Right lobe of liver (tissue), 4 donors: ENCODE results near the gene KIF19.

Experiments
- CTCF ChIP-seq, 4 donors: fragments of 200-600 bp in 3 of 4; fragments of 450-650 bp in 1 of 4; IDR thresholded peaks; one replicate each; pipeline versions ENCODE4 v1.5.1 to v1.8.0; 2016 to 2022; ENCODE audit warnings: antibody characterized with exemption in 4 of 4, mild to moderate bottlenecking in 2 of 4
- POLR2A ChIP-seq: fragments of 450-650 bp; IDR thresholded peaks from one replicate; pipeline ENCODE4 v1.6.1; 2017; ENCODE audit warnings: antibody characterized with exemption, mild to moderate bottlenecking
- donor health status: DM: no; HTN: no; CAD: no.
- donor health status: DM: no; HTN: no; CAD: no.
- donor health status: DM: no; HTN: yes; CAD: no.

DNA sequence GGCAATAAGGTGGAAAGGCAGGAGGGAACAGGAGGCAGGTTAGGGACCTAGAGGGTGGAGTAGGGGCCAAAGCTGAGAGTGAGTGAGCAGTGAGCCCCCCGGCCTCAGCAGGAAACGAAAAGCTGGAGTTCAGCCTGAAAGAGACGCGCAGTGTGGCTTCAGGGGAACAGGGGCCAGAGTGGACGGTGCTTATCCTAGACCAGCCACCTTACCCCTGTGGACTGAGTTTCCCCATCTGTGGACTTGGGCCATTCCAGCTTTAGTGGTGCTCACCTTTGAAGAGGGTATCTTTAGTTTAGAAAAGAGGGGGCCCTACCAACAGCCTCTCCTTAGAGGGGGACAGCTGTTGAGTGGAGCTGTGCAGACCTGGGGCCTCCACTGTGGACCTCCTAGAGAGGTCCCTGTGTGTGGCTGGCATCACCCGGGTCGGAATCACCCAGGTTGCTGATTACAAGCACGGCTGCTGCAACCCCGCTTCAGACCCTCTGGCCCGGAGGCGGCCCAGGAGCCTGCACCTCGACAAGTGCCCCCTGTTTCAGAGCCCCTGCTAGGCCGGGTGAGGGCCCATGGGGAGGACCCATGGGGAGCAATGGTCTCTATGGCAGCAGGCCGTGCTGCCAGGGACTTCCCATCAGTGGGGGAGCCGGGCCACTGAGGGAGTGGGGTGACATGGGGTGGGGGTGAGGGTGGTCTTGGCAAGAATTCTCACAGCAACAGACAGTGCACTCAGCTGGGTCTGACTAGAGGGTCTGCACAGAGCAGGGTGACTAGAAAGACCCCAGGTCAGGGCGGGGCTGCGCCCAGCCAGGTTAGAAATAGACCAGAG is 43.9 kb downstream of the KIF19 start:
- TF ChIP-seq CTCF (IDR thresholded peaks at IDR 0.05) (no peak), POLR2A (no peak)
